Left renal pelvis (tissue), 4 donors: ENCODE measurements around the gene CIITA. TPM values are rescaled to one million over a fixed set of nuclear protein-coding genes. Genes with fewer than 3 reads are reported as not detected.

Experiments used
- DNase-seq, 4 donors: peaks; one replicate each; pipeline ENCODE4 v3.0.0-alpha.2; 2013; ENCODE audit warnings: low read depth in 4 of 4, low spot score in 3 of 4
- polyA plus RNA-seq, 4 donors: library from polyadenylated mRNA; unstranded; fragments of 120-200 nt; gene quantifications; one replicate each; pipeline ENCODE4 v1.2.1, GENCODE V29; 2013; ENCODE audit not compliant: insufficient read length in 4 of 4

Gene CIITA
- polyA plus RNA-seq, 4 donors = 2.3 to 6.7 (median 5.6) TPM

DNA sequence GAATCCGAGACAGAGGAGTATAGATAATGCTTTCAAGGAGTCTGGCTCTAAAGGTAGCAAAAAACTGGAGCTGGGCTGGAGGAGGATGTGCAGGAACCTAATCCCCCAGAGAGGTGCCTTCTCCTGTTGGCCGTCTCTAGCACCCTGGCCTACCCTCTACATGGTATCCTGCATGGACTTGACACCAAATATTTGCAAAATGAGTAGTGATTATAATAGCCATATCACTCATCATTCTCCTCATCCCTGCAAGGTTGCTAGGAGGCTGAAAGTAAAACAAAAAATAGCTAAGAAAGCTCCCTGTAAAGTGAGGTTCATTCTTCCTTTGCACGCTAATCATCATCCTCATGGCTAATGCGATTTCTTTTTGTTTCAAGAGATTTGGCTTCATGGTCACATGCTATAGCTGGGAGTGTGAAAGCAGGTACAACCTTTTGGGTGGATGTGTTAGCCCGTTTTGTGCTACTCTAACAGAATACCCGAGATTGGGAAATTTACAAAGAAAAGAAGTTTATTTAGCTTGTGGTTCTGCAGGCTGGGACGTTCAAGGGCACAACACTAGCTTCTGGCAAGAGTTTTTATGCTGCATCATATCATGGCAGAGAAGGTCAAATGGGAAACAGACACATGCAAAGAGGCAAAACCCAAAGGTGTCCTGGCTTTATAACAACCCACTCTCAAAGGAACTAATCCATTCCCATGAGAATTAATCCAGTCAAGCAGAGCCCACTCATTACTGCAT, 27.1 kb upstream of the CIITA start:
- DNase-seq = no peak

DNA sequence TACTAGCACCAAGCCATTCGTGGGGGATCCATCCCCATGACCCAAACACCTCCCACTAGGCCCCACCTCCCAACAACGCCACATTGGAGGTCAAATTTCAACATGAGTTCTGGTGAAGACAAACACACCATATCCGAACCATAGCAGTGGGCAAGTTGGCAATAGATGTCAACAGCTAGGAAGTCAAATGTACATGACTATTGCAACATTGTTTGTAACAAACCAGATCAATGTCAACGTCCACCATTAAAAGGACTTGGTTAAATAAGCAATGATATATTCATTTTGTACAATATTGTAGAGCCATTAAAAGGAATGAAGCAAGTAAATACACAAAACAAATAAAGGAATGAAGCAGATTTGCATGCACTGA, 26.5 kb upstream of the CIITA start:
- no peak for DNase-seq

DNA sequence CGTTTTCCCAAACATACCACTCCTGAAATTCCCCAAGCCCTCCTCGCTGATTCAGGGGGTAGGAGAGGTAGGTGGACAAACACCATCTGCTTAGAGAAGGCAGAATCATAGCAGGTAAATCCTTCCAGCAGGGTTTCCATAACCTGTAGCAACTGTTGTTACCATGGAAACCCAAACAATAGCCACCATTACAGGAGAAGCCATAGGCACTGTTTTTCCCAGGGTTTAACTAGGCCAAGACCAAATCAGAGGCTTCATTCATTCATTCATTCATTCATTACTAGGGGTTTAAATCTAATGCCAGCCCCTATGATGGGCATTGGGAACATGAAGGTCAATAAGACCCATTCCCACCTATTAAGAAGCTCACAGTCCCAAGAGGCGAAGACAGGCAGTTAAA, 25.5 kb upstream of the CIITA start:
- no peak for DNase-seq

DNA sequence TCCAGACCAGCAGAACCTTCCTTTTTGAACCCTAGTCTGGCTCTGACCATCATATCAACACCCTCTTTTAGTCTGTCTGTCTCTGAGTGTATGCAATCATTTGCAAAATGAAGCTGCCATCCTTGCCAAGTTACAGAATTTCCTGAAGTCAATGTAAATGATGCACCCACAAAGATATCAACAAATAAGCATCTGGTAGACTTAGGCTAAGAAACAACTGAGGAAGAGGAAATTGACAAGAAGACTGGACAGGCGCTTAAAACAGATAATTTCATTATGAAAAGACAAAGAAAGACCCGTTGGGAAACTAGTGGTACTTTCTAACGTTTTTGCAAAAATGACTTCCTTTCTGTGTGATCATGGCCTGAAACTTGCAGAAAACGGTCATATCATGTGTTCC, 24.7 kb upstream of the CIITA start:
- DNase-seq = no peak

DNA sequence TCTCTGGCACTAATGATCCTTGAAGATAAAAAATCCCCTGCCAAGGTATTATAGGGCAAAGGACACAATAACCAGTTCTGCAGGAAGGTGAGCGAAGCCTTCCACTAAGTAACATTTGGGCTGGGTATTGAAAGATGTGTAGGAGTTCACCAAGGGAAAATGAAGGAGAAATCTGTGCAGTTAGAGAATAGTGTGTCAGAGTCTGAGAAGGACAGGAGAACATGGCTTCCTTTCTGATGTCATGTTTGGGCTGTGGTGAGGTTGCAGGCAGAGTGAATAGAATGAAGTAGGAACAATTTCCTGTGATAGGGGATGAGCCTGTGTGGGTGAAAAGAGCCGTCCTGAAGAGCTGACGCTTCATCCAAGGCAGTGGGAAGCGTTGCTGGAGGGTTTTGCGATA, 24.1 kb upstream of the CIITA start:
- no peak for DNase-seq

DNA sequence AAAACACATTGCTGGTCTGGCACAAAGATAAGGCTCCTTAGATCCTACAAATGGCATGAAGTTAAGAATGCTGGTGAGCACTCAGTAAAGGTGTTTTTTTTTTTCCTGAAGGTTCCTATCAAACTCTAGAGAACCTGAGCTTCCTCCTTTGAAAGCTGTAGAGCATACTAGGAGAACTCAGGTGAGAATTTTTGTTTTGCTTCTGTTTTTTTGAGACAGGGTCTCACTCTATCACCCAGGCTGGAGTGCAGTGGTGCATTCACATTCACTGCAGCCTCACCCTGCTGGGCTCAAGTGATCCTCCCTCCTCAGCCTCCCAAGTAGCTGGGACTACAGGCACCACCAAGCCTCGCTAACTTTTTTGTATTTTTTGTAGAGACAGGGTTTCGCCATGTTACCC, 21.0 kb upstream of the CIITA start:
- DNase-seq = no peak

DNA sequence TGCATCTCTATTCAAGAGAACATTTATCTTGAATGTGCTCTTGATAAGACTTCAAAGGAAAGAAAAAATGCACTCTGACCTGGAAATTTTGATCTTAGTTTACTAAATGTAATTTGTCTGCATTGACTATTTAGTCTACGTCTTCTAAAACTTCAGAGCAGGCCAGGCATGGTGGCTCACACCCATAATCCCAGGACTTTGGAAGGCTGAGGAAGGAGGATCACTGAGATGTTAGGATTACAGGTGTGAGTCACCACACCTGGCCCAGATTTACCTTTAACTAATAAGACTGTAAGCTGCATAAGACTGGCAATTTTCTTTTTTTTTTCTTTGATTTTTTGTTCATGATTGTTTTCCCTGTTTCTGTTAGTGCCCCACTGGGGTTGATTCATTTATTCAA, 18.8 kb upstream of the CIITA start:
- no peak for DNase-seq

DNA sequence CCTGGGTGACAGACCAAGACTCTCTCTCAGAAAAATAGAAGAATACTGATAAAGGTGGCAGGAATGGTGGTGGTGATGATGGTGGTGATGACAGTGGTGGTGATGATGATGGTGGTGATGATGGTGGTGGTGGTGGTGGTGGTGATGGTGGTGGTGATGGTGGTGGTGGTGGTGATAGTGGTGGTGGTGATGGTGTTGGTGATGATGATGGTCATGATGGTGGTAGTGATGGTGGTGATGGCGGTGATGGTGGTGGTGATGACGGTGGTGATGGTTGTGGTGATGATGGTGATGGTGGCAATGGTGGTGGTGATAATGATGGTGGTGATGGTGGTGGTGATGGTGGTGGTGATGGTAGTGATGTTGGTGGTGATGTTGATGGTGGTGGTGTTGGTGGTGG, 18.0 kb upstream of the CIITA start:
- DNase-seq = no peak

DNA sequence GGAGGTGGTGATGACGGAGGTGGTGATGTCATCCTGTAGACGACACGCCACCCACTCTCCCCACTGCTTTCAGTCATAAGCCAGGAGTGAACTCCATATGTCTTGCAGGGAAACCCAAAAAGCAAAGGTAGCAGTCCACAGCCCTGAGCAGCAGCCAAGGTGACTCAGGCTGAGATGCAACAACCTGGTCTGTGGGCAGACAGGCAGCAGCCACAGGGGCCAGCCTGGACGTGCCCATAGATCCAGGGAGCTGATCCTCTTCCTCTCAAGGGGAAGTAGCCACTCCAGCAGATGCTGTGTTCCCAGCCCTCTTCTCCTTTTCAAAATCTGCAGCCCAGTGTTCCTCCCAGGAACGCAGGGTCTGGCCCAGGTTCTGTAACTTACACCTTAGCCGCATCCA, 17.3 kb upstream of the CIITA start:
- DNase-seq = no peak

DNA sequence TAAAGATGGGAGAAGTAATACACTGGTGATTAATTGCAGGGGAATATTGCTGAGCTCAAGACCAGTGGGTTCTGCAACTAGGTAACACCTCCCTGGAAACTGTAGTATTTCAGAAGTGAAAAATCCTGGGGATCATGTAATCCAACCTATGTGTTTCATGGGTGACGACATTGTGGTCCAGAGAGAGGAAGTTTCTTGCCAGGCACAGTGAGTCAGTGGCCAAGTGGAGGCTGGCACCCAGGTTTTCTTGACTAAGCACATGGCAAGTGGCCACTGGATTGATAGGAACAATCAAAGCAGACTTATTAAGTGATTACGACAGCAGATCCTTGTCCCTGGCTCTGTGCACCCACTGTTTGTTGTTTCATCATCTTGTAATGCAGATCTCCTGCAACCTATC, 14.6 kb upstream of the CIITA start:
- no peak for DNase-seq

DNA sequence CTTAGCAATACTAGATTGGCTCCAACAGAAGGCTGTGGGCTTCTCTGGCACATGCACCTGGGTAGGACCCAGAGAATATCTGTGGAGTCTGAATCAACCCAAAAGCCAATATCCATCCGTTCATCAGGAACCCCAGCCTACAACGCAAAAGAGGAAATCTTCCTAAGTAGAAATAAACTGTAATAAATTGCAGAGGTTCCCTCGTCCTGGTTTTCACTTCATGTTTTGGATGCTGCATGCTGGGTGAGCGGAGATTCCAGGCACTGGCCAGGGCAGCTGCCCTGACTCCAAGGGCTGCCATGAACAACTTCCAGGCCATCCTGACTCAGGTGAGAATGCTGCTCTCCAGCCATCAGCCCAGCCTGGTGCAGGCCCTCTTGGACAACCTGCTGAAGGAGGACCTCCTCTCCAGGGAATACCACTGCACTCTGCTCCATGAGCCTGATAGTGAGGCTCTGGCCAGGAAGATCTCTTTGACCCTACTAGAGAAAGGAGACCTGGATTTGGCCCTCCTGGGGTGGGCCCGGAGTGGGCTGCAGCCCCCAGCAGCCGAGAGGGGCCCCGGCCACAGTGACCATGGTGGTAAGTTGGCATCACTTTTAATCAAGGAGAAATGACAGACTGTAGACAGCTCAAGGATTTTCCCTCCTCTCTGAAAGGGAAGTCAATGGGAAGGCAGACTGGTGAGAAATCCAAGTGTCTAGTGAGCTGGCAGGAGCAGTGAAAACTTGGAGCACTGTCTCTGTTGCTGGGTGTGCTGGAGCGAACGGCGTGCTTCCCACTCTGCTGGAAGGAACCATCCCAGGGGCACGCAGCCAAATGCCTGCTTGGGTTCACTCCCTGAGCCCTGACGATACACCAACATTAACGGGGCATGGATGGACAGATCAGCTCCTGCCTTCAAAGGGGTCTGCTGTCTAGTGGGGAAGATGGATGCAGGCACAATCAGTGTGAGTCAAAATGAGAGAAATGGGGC, 10.7 kb upstream of the CIITA start:
- DNase-seq = no peak

DNA sequence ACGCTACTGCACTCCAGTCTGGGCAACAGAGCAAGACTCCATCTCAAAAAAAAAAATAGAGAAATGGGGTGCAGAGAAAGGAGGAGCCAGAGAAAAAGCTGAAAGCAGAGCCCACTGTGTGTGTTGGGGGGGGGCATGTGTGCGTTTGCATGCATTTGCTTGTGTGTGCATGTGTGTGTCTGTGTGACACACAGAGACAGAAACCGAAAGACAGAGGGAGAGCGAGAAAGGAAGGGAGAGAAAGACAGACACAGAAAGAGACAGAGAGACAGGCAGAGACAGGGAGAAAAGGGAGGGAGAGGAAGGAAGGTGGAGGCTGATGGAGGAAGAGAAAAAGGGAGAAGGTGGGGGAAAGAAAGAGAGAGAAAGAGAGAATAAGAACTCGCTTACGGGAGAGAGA, 9.8 kb upstream of the CIITA start:
- no peak for DNase-seq

DNA sequence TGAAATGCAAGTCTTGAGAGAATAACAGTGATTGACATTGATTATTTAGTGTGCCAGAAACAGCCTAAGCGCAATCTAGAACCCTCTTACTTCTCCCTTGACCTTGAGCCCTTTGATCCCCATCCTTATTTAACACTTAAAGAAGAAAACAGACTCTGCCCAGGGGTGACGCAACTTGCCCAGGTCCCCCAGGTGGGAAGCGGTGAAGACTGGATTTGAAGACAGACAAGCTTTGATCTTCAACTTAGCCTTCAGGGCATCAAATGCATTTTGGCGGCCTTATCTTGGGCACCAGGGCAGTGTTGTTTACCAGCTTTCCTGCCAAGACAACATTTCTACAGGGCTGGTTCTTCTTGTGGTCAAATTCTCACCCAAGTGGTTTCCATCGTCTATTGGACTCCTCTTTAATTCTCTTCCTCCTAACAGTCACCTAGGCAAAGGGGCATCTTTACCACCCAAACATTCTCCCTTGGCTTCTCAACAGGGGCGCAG, 8.9 kb upstream of the CIITA start:
- DNase-seq = no peak

DNA sequence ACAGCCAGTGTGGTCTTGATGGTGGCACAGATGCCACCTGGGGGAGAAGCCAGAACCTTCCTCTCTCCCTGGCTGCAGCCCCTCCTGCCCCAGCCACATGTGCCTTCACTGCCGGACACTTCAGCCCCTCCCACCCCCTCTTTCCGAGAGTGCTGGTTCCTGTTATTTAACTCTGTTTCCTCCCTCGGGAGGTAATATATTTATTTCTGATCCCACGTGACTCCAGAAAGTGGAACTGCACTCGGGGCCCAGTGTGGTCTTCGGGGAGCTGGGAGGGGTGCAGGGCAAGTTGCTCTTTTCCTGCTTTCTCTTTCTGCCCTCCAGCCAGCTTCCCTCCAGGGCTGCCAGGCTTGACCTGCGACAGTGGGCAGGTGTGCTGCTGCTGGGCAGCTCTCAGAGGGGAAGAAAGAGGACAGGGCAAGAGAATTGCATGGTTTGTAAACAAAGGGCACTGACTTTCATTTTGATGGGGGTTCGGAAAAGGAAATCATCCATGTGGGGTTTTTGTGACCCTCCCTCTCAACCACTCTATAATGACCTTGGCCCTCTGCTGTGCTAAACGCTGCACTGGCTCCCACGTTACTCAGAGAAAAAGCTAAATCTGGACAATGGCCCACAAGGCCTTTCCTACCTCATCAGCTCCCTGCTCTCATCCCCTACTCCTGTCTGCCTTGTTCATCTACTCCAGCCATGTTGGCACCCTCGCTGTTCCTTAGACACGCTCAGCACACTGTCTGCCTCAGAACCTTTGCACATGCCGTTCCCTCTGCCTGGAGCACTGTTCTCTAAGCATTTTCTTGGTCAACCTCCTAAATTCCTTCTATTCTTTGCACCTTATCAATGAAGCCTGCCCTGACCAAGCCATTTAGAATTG, 8.2 kb upstream of the CIITA start:
- DNase-seq = no peak

DNA sequence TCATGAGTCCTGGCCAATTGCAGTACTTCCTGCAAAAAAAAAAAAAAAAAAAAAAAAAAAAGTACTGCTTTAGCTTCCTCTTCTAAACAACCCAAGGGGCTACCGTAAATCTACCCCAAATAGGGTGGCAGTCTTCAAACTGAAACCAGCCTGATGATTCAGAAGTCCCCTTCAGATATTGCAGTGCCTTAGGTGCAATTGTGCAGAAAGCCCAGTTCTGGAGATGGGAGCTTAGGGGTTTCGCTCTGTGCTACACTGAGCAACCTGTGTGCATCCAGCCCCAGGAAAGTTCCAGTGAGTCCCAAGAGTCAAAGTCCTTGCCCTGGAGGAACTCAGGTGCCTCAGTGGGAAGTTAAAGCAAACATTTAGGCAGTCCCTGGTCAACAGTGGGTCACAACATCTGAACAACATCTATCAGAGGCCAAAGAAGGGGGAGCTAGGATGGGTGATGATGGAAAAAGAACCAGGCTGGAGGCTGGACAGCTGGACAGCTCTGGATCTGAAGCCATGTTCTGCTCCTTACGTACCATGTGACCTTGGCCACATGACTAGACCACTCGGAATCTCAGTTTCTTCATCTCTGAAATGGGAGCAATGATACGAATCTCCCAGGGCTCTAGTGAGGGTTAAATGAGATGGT, 6.7 kb upstream of the CIITA start:
- DNase-seq = no peak

DNA sequence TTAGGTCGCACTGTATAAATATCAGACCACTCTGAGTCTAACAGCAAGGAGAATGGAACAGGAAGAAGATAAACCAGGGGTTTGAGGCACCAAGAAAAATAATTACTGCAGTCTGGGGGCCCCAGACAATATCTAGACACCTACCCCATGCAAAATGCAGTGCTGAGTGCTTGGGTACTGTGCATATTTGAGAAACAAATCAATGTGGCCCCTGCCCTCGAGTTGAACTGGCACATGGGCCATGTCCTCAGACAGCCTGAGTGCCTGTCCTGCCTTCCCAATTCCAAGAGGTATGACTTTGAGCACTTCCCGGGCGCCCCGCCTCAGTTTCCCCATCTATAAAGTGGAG, 6.2 kb upstream of the CIITA start:
- no peak for DNase-seq

DNA sequence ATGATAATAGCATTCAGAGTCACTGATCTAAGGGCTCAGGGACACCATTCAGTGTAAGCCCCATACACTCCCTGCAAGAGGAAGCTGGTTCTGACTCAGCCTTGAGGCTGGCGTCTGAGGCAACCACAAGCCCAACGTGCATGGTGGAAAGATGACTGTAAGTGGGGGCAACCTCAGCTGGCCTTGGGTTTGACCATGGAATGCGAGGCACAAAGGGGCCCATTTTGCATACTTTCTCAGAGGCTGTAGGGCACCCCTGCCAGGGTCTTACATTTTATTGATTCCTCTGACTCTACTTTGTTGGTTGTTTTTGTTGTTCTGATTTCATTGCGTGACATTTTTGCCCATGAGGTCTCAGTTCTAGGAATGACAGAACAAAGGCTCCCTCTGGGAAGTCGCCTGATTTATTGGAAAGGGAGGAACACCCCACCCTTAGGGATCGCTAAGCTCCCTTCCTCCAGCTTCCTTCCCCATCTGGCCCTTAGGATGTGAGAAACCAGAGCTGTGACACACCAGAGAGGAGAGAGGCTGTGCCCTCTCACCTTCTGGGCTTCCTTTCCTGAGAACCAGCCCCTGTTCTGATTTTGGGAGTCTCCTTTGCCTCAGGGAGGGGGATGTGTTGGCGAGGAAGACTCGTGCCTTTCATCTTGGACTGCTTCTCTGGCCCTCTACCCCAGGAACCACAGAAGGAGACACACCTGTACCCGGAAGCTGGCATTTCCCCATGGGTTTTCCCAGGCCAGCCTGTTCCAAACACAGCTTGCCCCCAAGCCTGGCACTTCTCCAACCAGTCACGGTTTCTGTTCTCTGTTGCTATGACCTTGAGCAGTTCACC, 5.6 kb upstream of the CIITA start:
- no peak for DNase-seq

DNA sequence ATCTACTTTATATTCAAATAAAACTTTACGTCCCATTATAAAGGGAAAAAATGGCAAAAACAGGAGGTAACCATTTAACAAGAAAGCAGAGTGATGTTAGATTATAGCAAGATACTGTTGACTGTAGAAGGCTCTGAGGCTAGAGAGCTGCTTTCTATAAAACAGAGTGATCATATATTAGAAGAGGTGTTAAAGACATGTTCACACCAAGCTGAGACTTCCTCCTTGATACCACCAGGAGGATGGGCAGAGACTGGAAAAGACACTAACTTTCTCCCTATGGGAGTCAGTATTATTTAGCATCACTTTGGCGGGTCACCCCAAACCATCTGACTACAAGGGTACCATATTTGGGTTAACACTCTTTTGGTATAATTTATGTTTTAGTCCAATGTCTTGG, 687 bp upstream of the CIITA start:
- no peak for DNase-seq

DNA sequence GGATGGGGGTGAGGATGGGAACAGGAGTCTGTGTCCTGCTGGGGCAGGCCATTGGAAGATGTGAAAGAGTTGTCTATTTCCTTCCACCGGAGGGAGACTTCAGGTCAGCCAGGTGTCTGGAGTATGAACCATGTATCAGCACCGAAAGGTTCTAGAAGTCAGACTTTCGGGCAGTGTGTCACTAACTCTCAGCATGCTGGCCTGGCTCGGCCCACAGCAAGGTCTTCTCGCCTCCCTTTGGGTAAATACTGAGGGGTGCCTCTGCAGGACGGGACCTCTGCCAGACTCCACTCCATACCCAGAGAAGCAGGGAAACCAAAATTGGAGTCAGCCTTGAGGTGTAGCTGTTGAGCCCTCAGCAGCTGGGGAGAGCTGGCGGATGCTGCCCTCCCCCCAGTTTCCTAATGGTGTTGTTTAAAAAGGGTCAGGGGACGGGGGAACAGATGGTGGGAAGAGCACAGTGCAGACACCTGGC, 507 bp downstream of the CIITA start:
- DNase-seq = no peak

DNA sequence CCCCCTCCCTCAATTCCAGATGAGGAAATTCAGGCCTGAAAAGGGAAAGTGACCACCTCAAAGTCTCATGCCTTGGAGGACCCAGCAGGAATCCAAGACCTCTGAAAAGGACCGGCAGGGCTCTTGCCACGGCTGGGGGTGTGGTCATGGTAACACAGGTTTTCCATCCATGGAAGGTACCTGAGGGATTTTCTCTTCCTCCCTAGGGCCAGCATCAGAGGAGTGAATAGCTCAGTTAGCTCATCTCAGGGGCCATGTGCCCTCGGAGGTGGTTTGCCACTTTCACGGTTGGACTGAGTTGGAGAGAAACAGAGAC, 1.3 kb downstream of the CIITA start:
- no peak for DNase-seq
